Posterior vena cava (tissue), 2 donors: Measurements from ENCODE around the gene ZBTB48. TPM values are rescaled to one million over a fixed set of nuclear protein-coding genes. Genes with fewer than 3 reads are reported as not detected.

Source experiments
- total RNA-seq, 2 donors: library from RNA; stranded (reverse); fragmentation: NEBNext Ultra II Directional; extraction: Animal tissue kit (Norgen Biotek cat#: 25700); gene quantifications; one replicate each; pipeline ENCODE4 v1.2.1, GENCODE V29; 2021
- donor health status: DM: yes; HTN: yes; CAD: no.
- donor health status: DM: yes; HTN: yes; CAD: no.

ZBTB48 gene
- total RNA-seq, 2 donors from 2014 or later: 18.6 to 19.5 TPM

Other genes starting within 250 kb of the ZBTB48 start
- gene ACOT7, start 186.2 kb upstream of the ZBTB48 start, total RNA-seq: 10 to 100 TPM; 17.6 to 26.5 TPM
- gene HES2, start 160.1 kb upstream of the ZBTB48 start, total RNA-seq: under 1 TPM in 1 of 2 donors, not detected in 1; 0.14 TPM
- gene ESPN, start 155.2 kb upstream of the ZBTB48 start, total RNA-seq: not detected
- 1 to 10 TPM; 7.0 to 9.2 TPM for gene TNFRSF25, start 113.8 kb upstream of the ZBTB48 start, total RNA-seq
- gene PLEKHG5, start 88.3 kb upstream of the ZBTB48 start, total RNA-seq: 10 to 100 TPM in 1 of 2 donors, 1 to 10 TPM in 1; 8.9 to 13.0 TPM
- gene NOL9, start 25.5 kb upstream of the ZBTB48 start, total RNA-seq: 10 to 100 TPM; 21.2 to 23.9 TPM
- not detected for gene TAS1R1, start 24.7 kb upstream of the ZBTB48 start, total RNA-seq
- 10 to 100 TPM; 25.5 to 31.7 TPM for gene KLHL21, start 22.9 kb downstream of the ZBTB48 start, total RNA-seq
- 10 to 100 TPM; 11.6 to 13.8 TPM for gene PHF13, start 33.7 kb downstream of the ZBTB48 start, total RNA-seq
- 10 to 100 TPM in 1 of 2 donors, 1 to 10 TPM in 1; 9.9 to 10.5 TPM for gene THAP3, start 44.9 kb downstream of the ZBTB48 start, total RNA-seq
- gene DNAJC11, start 121.8 kb downstream of the ZBTB48 start, total RNA-seq: 10 to 100 TPM; 24.6 TPM
- 10 to 100 TPM; 65.1 to 76.4 TPM for gene CAMTA1, start 205.5 kb downstream of the ZBTB48 start, total RNA-seq